ENCODE results near the gene SLC7A9. TPM values are rescaled to one million over a fixed set of nuclear protein-coding genes. Genes with fewer than 3 reads are reported as not detected.

Gene SLC7A9
- total RNA-seq, 2 donors from 2014 or later = not detected

- no peak for ATAC-seq
- Histone ChIP-seq H3K4me3 (no peak overlapping the region), H3K4me1 (no peaks in the 10 kb centered on the region), H3K27ac (no peak overlapping the region), H3K9me3 (peaks cover 0 to 5% (median 0%) of the 10 kb centered on the region in 3 donors), H3K27me3 (no peaks in the 10 kb centered on the region), H3K36me3 (replicated peaks in 1 of 2; ENCODE audit: insufficient read depth in 1 of 2, low read depth in 2 of 2) (no peaks in the 10 kb centered on the region)
- DNase-seq = no peak
- 89 to 94% methylated on average over 3 of the region's 3 CpGs for WGBS, 2 donors
- TF ChIP-seq, protein P1, sequence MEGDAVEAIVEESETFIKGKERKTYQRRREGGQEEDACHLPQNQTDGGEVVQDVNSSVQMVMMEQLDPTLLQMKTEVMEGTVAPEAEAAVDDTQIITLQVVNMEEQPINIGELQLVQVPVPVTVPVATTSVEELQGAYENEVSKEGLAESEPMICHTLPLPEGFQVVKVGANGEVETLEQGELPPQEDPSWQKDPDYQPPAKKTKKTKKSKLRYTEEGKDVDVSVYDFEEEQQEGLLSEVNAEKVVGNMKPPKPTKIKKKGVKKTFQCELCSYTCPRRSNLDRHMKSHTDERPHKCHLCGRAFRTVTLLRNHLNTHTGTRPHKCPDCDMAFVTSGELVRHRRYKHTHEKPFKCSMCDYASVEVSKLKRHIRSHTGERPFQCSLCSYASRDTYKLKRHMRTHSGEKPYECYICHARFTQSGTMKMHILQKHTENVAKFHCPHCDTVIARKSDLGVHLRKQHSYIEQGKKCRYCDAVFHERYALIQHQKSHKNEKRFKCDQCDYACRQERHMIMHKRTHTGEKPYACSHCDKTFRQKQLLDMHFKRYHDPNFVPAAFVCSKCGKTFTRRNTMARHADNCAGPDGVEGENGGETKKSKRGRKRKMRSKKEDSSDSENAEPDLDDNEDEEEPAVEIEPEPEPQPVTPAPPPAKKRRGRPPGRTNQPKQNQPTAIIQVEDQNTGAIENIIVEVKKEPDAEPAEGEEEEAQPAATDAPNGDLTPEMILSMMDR (IDR thresholded peaks at IDR 0.05) = no peak
- TF ChIP-seq POLR2A (IDR thresholded peaks at IDR 0.05) = no peak
- intact Hi-C loops (cut with DNase I) = no loop called here
Observed at GRCh38 chr19:32895384-32895783, 25.8 kb upstream of the SLC7A9 start.

DNA sequence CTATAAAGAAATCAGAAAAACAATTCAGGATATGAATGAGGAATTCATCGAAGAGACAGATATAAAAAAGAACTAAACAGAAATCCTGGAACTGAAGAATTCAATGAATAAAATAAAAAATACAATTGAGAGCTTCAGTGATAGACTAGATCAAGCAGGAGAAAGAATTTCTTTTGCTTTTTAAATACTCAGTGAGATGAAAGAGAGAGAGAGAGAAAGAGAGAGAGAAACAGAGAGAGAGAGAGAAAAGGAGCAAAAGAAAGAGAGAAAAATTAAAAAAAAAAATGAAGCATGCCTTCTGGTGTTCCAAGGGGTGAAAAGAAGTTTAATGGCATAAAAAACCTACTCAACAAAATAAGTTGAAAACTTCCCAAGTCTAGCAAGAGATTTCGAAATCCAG, 22.0 kb upstream of the SLC7A9 start:
- Histone ChIP-seq H3K27ac (no peak overlapping the region), H3K27me3 (no peaks in the 10 kb centered on the region), H3K4me1 (no peaks in the 10 kb centered on the region), H3K9me3 (peaks cover 0 to 5% (median 0%) of the 10 kb centered on the region in 3 donors), H3K36me3 (replicated peaks in 1 of 2; ENCODE audit: insufficient read depth in 1 of 2, low read depth in 2 of 2) (no peaks in the 10 kb centered on the region), H3K4me3 (no peak overlapping the region)
- ATAC-seq (no peak), DNase-seq (no peak)
- TF ChIP-seq, protein P1 (IDR thresholded peaks at IDR 0.05) = no peak
- no peak for TF ChIP-seq POLR2A (IDR thresholded peaks at IDR 0.05)
- intact Hi-C loops (cut with DNase I) = no loop called here
- 94 to 96% methylated on average over 2 of the region's 2 CpGs for WGBS, 2 donors

DNA sequence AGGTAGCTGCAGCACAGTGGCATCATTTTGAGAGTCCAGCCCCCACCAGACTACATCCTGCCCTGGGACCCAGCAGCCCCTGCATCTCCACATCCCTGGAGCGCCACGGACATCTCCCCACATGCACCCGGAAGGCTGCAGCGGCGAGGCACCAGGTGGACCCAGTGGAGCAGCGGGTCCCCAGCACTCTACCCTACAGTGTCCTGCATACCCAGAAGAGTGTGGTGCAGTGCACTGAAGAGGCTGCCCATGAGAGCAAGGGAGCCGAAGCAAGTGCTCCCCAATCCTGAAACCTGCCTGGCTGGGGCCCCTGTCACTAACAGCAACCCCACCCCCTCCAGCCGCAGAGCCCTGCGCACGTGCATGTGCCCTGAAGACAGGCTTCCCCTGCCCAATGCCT, 21.3 kb upstream of the SLC7A9 start:
- TF ChIP-seq POLR2A (IDR thresholded peaks at IDR 0.05) = no peak
- TF ChIP-seq, protein P1 (IDR thresholded peaks at IDR 0.05) = no peak
- Histone ChIP-seq H3K36me3 (replicated peaks in 1 of 2; ENCODE audit: insufficient read depth in 1 of 2, low read depth in 2 of 2) (no peaks in the 10 kb centered on the region), H3K4me3 (no peak overlapping the region), H3K27ac (no peak overlapping the region), H3K9me3 (peaks cover 0 to 5% (median 0%) of the 10 kb centered on the region in 3 donors), H3K4me1 (no peaks in the 10 kb centered on the region), H3K27me3 (no peaks in the 10 kb centered on the region)
- 98 to 100% methylated on average over 4 to 7 of the region's 10 CpGs for WGBS, 2 donors
- ATAC-seq (no peak), DNase-seq (no peak)
- intact Hi-C loops (cut with DNase I) = no loop called here

DNA sequence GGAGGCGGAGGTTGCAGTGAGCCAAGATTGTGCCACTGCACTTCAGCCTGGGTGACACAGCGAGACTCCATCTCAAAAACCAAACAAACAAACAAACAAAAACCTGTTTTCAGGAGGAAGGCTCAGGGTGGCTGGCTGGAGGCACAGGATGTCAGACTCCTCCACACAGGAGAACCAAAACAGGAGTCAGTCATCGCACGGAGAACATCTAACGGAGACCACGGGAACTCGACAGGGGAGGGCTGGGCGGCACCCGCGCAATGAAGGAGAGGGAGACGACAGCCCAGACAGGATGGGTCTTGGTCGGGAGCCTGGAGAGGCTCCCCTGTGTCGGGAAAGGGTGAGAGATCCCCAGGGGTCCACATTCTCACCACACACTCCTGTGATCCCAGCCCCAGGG, 20.8 kb upstream of the SLC7A9 start:
- no peak overlapping the region for H3K27ac ChIP-seq
- H3K27me3 ChIP-seq = no peaks in the 10 kb centered on the region
- peaks cover 0 to 5% (median 0%) of the 10 kb centered on the region in 3 donors for H3K9me3 ChIP-seq
- DNase-seq = no peak
- TF ChIP-seq POLR2A (IDR thresholded peaks at IDR 0.05) = no peak
- TF ChIP-seq, protein P1 (IDR thresholded peaks at IDR 0.05) = no peak
- no peak for ATAC-seq
- no peak overlapping the region for H3K4me3 ChIP-seq
- intact Hi-C loops (cut with DNase I) = no loop called here
- no peaks in the 10 kb centered on the region for H3K4me1 ChIP-seq
- 93 to 96% methylated on average over 13 of the region's 13 CpGs for WGBS, 2 donors
- no peaks in the 10 kb centered on the region for H3K36me3 ChIP-seq (replicated peaks in 1 of 2; ENCODE audit: insufficient read depth in 1 of 2, low read depth in 2 of 2)

DNA sequence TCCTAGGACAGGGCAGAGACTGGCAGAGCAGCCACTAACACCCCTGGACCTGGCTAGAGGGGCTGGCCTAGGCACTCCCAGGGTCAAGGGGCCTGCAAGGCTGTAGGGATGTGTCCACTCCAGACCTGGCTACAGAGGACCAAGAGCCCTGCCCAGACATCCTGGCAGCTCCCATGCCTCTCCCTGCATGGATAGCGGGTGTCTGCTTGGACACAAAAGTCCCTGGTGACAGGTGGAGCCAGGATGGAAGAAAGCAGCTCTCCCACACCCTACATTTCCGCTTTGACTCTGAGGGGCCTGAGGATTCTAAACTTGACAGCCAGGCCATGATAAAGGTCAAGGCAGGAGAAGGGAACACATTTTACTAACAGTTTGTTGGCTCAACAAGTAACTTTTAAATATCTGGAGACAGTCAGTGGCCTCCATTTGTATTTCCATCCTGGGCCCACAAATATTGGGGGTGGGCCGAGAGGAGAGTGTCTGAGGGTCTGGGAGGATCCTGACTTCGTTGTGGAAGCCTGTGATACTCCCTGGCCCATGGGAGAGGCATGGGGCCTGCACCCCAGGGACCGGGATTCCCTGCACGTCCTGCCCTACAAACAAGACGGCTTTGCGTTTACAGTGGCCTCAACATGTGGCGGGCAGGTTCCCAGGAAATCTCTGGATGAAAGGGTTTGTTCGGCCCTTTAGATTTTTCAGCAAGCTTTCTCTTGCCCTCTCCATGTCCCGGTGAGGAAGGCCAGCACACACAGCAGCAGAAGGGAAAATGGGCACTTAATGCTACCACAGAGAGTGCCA, 19.8 kb upstream of the SLC7A9 start:
- Histone ChIP-seq H3K27ac (no peak overlapping the region), H3K4me1 (no peaks in the 10 kb centered on the region), H3K27me3 (no peaks in the 10 kb centered on the region), H3K36me3 (replicated peaks in 1 of 2; ENCODE audit: insufficient read depth in 1 of 2, low read depth in 2 of 2) (no peaks in the 10 kb centered on the region), H3K9me3 (peaks cover 0 to 5% (median 0%) of the 10 kb centered on the region in 3 donors), H3K4me3 (no peak overlapping the region)
- WGBS, 2 donors = 94 to 100% methylated on average over 11 of the region's 11 CpGs
- TF ChIP-seq, protein P1 (IDR thresholded peaks at IDR 0.05) = no peak
- no peak for TF ChIP-seq POLR2A (IDR thresholded peaks at IDR 0.05)
- DNase-seq = no peak
- intact Hi-C loops (cut with DNase I) = no loop called here
- no peak for ATAC-seq
